Measurements from ENCODE around the gene PGD.
"Not testable (repeated sequence)": the region's sequence is repeated elsewhere in the genome, so short reads cannot be mapped to it uniquely, and the experiment has no call there.

Gene PGD

DNA sequence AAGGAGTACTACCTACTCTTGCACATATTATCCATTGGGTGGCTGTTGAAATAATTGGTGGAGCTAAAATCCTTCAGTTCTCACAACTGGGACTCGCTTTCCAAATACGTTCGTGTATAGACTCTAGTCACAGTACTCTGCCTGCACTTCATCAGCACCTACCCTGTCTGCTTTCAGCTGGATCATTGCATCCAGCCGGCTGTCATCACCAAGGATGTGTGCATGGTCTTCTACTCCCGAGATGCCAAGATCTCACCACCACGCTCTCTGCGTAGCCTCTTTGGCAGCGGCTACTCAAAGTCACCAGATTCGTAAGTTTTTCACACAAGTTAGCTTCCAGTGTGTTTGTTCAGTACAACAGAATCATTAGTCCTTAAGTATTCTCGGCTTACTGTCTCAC, 37.3 kb upstream of the PGD start:
- TF ChIP-seq, protein P1, sequence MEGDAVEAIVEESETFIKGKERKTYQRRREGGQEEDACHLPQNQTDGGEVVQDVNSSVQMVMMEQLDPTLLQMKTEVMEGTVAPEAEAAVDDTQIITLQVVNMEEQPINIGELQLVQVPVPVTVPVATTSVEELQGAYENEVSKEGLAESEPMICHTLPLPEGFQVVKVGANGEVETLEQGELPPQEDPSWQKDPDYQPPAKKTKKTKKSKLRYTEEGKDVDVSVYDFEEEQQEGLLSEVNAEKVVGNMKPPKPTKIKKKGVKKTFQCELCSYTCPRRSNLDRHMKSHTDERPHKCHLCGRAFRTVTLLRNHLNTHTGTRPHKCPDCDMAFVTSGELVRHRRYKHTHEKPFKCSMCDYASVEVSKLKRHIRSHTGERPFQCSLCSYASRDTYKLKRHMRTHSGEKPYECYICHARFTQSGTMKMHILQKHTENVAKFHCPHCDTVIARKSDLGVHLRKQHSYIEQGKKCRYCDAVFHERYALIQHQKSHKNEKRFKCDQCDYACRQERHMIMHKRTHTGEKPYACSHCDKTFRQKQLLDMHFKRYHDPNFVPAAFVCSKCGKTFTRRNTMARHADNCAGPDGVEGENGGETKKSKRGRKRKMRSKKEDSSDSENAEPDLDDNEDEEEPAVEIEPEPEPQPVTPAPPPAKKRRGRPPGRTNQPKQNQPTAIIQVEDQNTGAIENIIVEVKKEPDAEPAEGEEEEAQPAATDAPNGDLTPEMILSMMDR (conservative IDR thresholded peaks at IDR 0.05; ENCODE audit: low read depth, low read length) = no peak
- H3K27me3 ChIP-seq (ENCODE audit: insufficient read depth, low read depth) = no peaks in the 10 kb centered on the region

DNA sequence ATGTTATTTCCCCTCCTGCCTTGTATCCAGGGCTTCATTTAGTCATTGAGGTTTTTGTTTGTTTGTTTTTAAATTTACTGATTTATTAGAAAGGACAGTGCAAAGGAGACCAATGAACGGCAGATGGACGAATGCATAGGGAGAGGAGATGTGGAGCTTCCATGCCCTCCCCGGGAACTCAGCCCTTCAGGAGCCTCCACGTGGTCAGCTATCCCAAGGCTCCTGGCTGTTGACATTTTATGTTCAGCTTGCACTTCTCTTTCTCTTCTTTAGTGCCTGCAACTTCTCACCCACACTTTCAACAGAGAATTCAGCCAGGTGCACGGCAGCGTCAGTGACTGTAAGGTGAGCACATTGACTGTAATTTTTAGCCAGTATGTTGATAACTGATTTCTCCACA, 30.7 kb upstream of the PGD start:
- TF ChIP-seq, protein P1 (conservative IDR thresholded peaks at IDR 0.05; ENCODE audit: low read depth, low read length) = no peak
- no peaks in the 10 kb centered on the region for H3K36me3 ChIP-seq (ENCODE audit: insufficient read depth)
- no peak overlapping the region for H3K4me2 ChIP-seq
- no peaks in the 10 kb centered on the region for H3K27me3 ChIP-seq (ENCODE audit: insufficient read depth, low read depth)
- H3K27ac ChIP-seq = no peak overlapping the region
- H3K79me2 ChIP-seq (ENCODE audit: insufficient read depth, low read depth) = no peaks in the 10 kb centered on the region
- H2AFZ ChIP-seq (ENCODE audit: low read depth) = no peak overlapping the region
- no peak overlapping the region for H3K9ac ChIP-seq
- no peaks in the 10 kb centered on the region for H4K20me1 ChIP-seq (ENCODE audit: insufficient read depth)
- H3K4me1 ChIP-seq (ENCODE audit: low read depth, poor library complexity, severe bottlenecking) = no peaks in the 10 kb centered on the region
- H3K4me3 ChIP-seq (IDR thresholded peaks at IDR 0.05; ENCODE audit: insufficient read depth, low read depth, low read length) = no peak overlapping the region

More for the DNA sequence above, 37.3 kb upstream of the PGD start:
- no peaks in the 10 kb centered on the region for H3K79me2 ChIP-seq (ENCODE audit: insufficient read depth, low read depth)
- no peaks in the 10 kb centered on the region for H3K36me3 ChIP-seq (ENCODE audit: insufficient read depth)
- no peak overlapping the region for H3K27ac ChIP-seq
- no peak overlapping the region for H3K4me2 ChIP-seq
- no peak overlapping the region for H3K9ac ChIP-seq
- peaks cover 9% of the 10 kb centered on the region for H3K4me1 ChIP-seq (ENCODE audit: low read depth, poor library complexity, severe bottlenecking)
- H3K4me3 ChIP-seq (IDR thresholded peaks at IDR 0.05; ENCODE audit: insufficient read depth, low read depth, low read length) = no peak overlapping the region
- H2AFZ ChIP-seq (ENCODE audit: low read depth) = no peak overlapping the region
- H4K20me1 ChIP-seq (ENCODE audit: insufficient read depth) = no peaks in the 10 kb centered on the region

DNA sequence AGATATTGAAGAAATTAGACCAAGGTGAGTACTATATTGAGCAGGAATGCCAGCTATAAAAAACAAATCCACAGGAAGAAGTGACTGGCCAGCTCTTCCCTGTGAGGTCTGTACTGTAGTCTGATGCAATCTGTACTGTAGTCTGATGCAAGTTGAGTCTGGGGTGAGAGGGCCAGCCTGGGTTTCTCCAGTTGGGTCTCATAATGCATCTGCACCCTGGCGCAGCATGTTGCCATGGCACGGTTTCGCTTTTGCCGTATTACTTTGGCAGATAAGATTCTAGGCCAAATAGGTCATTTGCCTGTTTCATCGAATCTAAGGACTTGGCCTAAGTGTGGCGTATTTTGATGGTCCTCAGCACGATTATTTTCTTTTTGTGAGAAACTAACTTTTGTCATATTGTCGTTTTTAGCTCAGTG, 24.4 kb upstream of the PGD start:
- Histone ChIP-seq H3K9ac (no peak overlapping the region), H3K4me1 (ENCODE audit: low read depth, poor library complexity, severe bottlenecking) (peaks cover 22% of the 10 kb centered on the region), H3K27ac (no peak overlapping the region), H3K4me2 (no peak overlapping the region), H4K20me1 (ENCODE audit: insufficient read depth) (no peaks in the 10 kb centered on the region), H3K36me3 (ENCODE audit: insufficient read depth) (no peaks in the 10 kb centered on the region), H3K79me2 (ENCODE audit: insufficient read depth, low read depth) (no peaks in the 10 kb centered on the region), H3K4me3 (IDR thresholded peaks at IDR 0.05; ENCODE audit: insufficient read depth, low read depth, low read length) (no peak overlapping the region), H2AFZ (ENCODE audit: low read depth) (no peak overlapping the region), H3K27me3 (ENCODE audit: insufficient read depth, low read depth) (no peaks in the 10 kb centered on the region)
- TF ChIP-seq, protein P1 (conservative IDR thresholded peaks at IDR 0.05; ENCODE audit: low read depth, low read length) = no peak

DNA sequence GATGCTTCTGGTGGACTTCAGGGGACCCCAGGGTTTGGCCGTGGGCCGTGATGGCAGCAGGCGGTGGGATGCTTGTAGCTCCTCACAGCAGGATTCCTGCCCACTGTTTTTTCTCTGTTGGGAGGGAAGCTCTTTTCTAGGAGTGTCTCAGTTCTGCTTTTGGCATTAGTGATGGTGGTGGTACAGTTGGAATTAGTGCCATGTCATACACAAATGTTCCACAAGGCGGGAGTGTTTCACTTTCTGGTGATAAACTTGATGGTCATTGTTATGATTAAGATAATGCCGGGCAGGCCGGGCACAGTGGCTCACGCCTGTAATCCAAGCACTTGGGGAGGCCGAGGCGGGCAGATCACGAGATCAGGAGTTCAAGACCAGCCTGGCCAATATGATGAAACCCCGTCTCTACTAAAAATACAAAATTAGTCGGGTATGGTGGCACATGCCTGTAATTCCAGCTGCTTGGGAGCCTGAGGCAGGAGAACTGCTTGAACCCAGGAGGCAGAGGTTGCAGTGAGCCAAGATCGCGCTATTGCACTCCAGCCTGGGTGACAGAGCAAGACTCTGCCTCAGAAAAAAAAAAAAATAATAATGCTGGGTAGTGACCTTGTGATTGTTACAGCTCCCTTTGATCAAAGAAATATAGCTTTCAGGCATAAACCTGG, 21.4 kb upstream of the PGD start:
- H3K27me3 ChIP-seq (ENCODE audit: insufficient read depth, low read depth); H3K27ac ChIP-seq; H4K20me1 ChIP-seq (ENCODE audit: insufficient read depth); H3K4me3 ChIP-seq (IDR thresholded peaks at IDR 0.05; ENCODE audit: insufficient read depth, low read depth, low read length); H3K79me2 ChIP-seq (ENCODE audit: insufficient read depth, low read depth); H3K9ac ChIP-seq; H3K36me3 ChIP-seq (ENCODE audit: insufficient read depth): not testable (repeated sequence)
- TF ChIP-seq, protein P1 (conservative IDR thresholded peaks at IDR 0.05; ENCODE audit: low read depth, low read length) = peak; percentile 83
- peaks cover 22% of the 10 kb centered on the region for H3K4me1 ChIP-seq (ENCODE audit: low read depth, poor library complexity, severe bottlenecking)
- peak overlapping the region; percentile 45 for H2AFZ ChIP-seq (ENCODE audit: low read depth)
- H3K4me2 ChIP-seq = 0 out of 2 replicates have a peak overlapping the region, but pooled peaks have one; percentile 0
